Tibial nerve (tissue), 3 donors: ENCODE data around the gene ZNF341.

ENCODE experiments used
- CTCF ChIP-seq, 5 experiments: fragments of 200-600 bp in 3 of 5; fragments of 450-650 bp in 2 of 5; sonication (generic) in 3 of 5; IDR thresholded peaks; one replicate each; pipeline ENCODE4 v1.5.1; 2016 to 2019; ENCODE audit warnings: antibody characterized with exemption in 5 of 5, mild to moderate bottlenecking in 3 of 5, moderate library complexity in 2 of 5
- POLR2A ChIP-seq, 2 donors: fragments of 450-650 bp; IDR thresholded peaks; one replicate each; pipeline ENCODE4 v1.6.1; 2017; ENCODE audit warnings: antibody characterized with exemption in 2 of 2, mild to moderate bottlenecking in 2 of 2, moderate library complexity in 2 of 2

GRCh38 chr20:33761698-33762250 is 30.0 kb downstream of the ZNF341 start:
- no peak for TF ChIP-seq CTCF (IDR thresholded peaks at IDR 0.05)
- TF ChIP-seq POLR2A (IDR thresholded peaks at IDR 0.05), result no peak
